ENCODE results near the gene APOL4. TPM values are rescaled to one million over a fixed set of nuclear protein-coding genes. Genes with fewer than 3 reads are reported as not detected.

APOL4 gene
- total RNA-seq, 1 donor from 2014 or later, result 0.82 TPM

GRCh38 chr22:36227806-36228205 is 26.2 kb upstream of the APOL4 start:
- Mint-ChIP-seq H3K27me3 (ENCODE audit: insufficient read depth, low read depth) (peaks cover 4% of the 10 kb centered on the region), H3K4me3 (no peak overlapping the region), H3K4me1 (peaks cover 9% of the 10 kb centered on the region), H3K36me3 (peaks cover 22% of the 10 kb centered on the region), H3K9me3 (no peaks in the 10 kb centered on the region), H3K27ac (no peak overlapping the region)
- Histone ChIP-seq H3K4me3 (no peak overlapping the region), H3K27ac (no peak overlapping the region), H3K9me3 (ENCODE audit: low read depth) (no peaks in the 10 kb centered on the region), H3K27me3 (no peaks in the 10 kb centered on the region), H3K4me1 (no peaks in the 10 kb centered on the region), H2AFZ (replicated peaks) (no peak overlapping the region), H4K20me1 (ENCODE audit: low read depth) (no peaks in the 10 kb centered on the region), H3F3A (ENCODE audit: low read depth) (no peaks in the 10 kb centered on the region), H3K79me2 (ENCODE audit: low read depth) (no peaks in the 10 kb centered on the region), H3K36me3 (no peaks in the 10 kb centered on the region), H3K4me2 (no peak overlapping the region), H3K9ac (no peak overlapping the region)
- TF ChIP-seq EZH2phosphoT487 (IDR thresholded peaks at IDR 0.05) (no peak), CTCF (IDR thresholded peaks at IDR 0.05) (no peak), EZH2 (IDR thresholded peaks at IDR 0.05) (no peak)
- DNase-seq (ENCODE audit: low spot score), result no peak

- Mint-ChIP-seq H3K4me3 (no peak overlapping the region), H3K27ac (no peak overlapping the region), H3K27me3 (ENCODE audit: insufficient read depth, low read depth) (peaks cover 4% of the 10 kb centered on the region), H3K36me3 (peaks cover 22% of the 10 kb centered on the region), H3K4me1 (peaks cover 9% of the 10 kb centered on the region), H3K9me3 (no peaks in the 10 kb centered on the region)
- TF ChIP-seq CTCF (IDR thresholded peaks at IDR 0.05) (no peak), EZH2phosphoT487 (IDR thresholded peaks at IDR 0.05) (no peak), EZH2 (IDR thresholded peaks at IDR 0.05) (no peak)
- Histone ChIP-seq H3K79me2 (ENCODE audit: low read depth) (no peaks in the 10 kb centered on the region), H3F3A (ENCODE audit: low read depth) (no peaks in the 10 kb centered on the region), H3K9ac (no peak overlapping the region), H2AFZ (replicated peaks) (no peak overlapping the region), H3K9me3 (ENCODE audit: low read depth) (no peaks in the 10 kb centered on the region), H3K4me3 (no peak overlapping the region), H3K27ac (no peak overlapping the region), H3K36me3 (no peaks in the 10 kb centered on the region), H3K27me3 (no peaks in the 10 kb centered on the region), H3K4me1 (no peaks in the 10 kb centered on the region), H3K4me2 (no peak overlapping the region), H4K20me1 (ENCODE audit: low read depth) (no peaks in the 10 kb centered on the region)
- DNase-seq (ENCODE audit: low spot score), result no peak
Observed at GRCh38 chr22:36227396-36227795, 25.8 kb upstream of the APOL4 start.

- peaks cover 4% of the 10 kb centered on the region for H3K27me3 Mint-ChIP-seq (ENCODE audit: insufficient read depth, low read depth)
- no peak for DNase-seq (ENCODE audit: low spot score)
- Histone ChIP-seq H3F3A (ENCODE audit: low read depth) (no peaks in the 10 kb centered on the region), H3K4me2 (no peak overlapping the region), H3K4me1 (peaks cover 11% of the 10 kb centered on the region), H4K20me1 (ENCODE audit: low read depth) (no peaks in the 10 kb centered on the region), H3K79me2 (ENCODE audit: low read depth) (no peaks in the 10 kb centered on the region), H3K27me3 (no peaks in the 10 kb centered on the region), H3K9me3 (ENCODE audit: low read depth) (no peaks in the 10 kb centered on the region), H3K4me3 (no peak overlapping the region), H3K36me3 (no peaks in the 10 kb centered on the region), H2AFZ (replicated peaks) (no peak overlapping the region), H3K9ac (no peak overlapping the region), H3K27ac (no peak overlapping the region)
- no peak overlapping the region for H3K4me3 Mint-ChIP-seq
- no peak overlapping the region for H3K27ac Mint-ChIP-seq
- TF ChIP-seq CTCF (IDR thresholded peaks at IDR 0.05), result no peak
- TF ChIP-seq EZH2 (IDR thresholded peaks at IDR 0.05), result no peak
- no peak for TF ChIP-seq EZH2phosphoT487 (IDR thresholded peaks at IDR 0.05)
- H3K36me3 Mint-ChIP-seq, result peaks cover 15% of the 10 kb centered on the region
- peaks cover 17% of the 10 kb centered on the region for H3K4me1 Mint-ChIP-seq
- no peaks in the 10 kb centered on the region for H3K9me3 Mint-ChIP-seq
Observed at GRCh38 chr22:36226189-36226588, 24.6 kb upstream of the APOL4 start.

All from neural progenitor cell (in vitro differentiated cells).